Measurements from ENCODE around the gene SLC25A19.
"Not testable (repeated sequence)": the region's sequence is repeated elsewhere in the genome, so short reads cannot be mapped to it uniquely, and the experiment has no call there.

Gene SLC25A19

DNA sequence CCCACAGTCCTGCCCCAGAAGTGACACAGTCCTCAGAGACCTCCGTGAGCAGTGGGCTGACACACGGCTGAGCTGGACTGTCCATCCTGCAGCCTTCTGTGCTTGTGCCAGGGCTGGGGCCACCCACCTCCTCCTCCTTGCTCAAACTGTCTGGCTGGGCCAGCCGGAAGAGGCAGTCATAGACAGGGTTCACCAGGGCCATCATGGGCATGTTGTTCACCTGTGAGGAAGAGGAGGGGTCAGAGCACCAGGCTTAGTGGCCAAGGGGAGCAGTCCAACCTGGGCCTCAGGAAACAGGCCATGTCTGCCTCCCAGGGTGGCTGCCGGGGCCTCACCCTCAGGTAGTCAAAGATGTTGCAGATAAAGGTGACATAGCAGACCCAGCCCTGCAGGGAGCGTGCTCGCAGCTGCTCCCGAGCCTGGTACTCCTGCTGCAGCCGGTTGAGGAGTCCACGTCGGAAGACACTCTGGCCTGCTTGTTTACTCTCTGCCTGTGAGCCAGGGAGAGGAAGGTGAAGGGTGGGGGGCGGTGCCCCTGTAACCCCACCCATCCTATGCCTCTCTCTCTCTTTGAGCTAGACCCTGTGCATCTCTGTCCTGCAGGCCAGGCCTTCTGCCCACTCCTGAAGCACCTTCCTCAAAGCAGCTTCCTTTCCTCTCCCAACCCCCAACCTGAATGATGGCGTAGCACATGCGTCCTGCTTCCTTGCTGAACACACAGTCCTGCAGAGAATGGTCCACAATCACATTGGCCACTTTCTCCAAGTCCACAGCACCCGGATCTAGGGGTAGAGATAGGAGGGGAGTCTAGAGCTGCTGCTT, 21.6 kb downstream of the SLC25A19 start:
- DNase-seq (ENCODE audit: low read depth in 3 of 3), result no peak

DNA sequence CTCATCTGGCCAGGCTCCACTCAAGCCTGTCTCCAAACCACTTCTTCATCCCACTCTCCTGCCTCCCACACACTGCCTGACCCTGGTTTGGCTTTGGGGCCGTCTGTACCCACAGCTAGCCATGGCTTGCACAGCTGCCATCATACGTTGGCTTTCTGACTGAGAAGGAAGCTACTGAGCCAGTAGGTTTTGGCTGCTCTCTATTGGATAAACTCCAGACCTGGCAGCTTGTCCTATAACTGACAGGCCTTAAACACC, 22.2 kb downstream of the SLC25A19 start:
- no peak for DNase-seq (ENCODE audit: low read depth in 3 of 3)

DNA sequence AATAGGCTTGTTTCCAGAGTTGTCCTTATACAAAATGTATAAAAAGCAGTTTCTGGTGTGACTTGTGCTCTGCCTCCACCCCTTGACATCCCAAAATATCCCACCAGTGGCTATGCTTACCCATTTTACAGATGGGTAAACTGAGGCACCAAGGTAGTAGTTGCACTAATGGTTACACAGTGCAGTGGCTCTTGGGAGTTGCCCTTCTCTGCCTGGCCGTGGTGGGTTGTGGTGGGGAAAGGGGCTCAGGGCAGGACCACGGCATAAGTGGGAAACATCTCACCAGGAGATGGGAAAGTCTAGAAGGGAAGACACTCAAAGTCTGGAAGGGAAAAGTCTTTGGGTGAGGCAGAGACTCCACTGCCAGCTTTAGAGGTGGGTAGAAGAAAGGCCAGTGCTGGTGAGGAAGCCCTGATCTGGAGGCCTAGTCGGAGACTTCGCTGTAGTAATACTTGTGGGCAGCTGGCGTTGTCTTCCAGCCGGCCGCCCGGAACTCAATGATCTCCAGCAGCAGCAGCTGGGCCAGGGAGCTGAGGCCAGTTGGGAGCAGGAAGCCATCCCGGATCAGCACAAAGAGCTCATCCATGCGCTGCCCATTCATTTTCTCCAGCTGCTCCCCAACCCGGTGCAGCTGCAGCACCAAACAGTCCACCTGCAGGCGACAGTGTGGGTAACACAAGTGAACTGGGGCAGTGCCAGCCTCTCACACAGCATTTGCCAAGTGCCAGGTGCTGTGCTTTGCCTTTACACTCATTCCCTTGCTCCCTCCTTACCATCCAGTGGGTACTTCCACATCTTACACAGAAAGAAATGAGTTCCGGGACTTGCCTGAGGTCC, 22.7 kb downstream of the SLC25A19 start:
- DNase-seq (ENCODE audit: low read depth in 3 of 3), result no peak

DNA sequence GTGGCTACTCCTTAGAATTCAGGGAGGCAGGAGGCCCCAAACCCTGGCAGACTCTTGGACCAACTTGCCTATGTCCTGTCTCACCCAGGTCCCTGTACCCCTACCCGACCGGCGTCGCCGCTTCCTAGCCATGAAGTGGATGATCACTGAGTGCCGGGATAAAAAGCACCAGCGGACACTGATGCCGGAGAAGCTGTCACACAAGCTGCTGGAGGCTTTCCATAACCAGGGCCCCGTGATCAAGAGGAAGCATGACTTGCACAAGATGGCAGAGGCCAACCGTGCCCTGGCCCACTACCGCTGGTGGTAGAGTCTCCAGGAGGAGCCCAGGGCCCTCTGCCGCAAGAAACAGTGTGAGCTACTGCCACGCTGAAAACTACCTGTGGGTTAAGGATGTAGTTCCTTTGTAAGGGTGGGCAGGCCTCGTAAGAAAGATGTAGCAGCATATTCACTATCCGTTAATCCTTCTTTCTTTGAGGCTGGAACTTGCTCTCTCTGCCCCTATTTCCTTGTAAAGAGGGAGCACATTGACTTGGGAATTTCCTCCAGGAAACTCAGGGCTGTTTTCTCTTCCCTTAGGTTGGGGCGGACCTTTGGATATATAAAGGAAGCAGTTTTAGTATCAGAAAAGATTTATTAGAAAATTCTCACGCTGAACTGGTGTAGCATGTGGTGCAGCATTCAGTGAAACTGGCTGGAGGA, 23.5 kb downstream of the SLC25A19 start:
- DNase-seq (ENCODE audit: low read depth in 3 of 3), result no peak

DNA sequence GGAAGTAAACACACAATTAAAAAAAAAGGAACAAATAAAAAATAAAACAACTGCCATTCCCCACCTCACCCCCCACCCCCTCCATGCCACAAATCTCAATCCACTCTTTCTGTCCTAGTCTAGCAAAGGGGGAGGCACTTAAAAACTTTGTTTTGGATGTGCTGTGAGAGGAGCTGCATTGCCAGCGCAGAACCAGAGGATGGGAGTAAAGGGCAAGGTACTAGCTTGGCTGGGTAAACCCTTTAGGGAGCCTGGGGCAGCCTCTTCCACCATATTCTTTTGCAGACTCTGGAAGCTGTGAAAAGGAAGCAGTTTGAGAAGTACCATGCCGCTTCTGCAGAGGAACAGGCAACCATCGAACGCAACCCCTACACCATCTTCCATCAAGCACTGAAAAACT, 26.2 kb downstream of the SLC25A19 start:
- DNase-seq (ENCODE audit: low read depth in 3 of 3), result no peak

DNA sequence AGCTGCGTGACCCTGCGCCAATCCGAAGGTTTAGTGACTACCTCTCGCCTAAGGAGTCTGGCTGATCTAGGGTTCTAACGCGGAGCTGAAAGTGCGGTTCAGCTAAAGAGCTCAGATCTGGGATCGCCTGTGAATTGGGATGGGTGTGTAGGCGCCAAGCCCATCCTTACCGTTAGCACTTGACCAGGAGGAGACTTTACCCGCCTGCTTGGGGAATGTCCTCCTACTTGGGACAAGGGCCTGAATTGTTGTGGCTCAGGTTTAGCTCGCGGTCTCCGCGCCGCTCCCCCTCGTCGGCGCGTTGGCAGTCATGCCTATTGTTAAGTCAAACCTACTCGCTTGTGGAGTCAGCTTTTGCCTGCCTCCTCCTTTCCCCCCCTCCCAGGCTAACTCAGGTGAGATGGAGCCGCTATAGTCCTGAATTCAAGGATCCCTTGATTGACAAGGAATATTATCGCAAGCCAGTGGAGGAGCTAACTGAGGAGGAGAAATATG, 27.1 kb downstream of the SLC25A19 start:
- no peak for DNase-seq (ENCODE audit: low read depth in 3 of 3)

DNA sequence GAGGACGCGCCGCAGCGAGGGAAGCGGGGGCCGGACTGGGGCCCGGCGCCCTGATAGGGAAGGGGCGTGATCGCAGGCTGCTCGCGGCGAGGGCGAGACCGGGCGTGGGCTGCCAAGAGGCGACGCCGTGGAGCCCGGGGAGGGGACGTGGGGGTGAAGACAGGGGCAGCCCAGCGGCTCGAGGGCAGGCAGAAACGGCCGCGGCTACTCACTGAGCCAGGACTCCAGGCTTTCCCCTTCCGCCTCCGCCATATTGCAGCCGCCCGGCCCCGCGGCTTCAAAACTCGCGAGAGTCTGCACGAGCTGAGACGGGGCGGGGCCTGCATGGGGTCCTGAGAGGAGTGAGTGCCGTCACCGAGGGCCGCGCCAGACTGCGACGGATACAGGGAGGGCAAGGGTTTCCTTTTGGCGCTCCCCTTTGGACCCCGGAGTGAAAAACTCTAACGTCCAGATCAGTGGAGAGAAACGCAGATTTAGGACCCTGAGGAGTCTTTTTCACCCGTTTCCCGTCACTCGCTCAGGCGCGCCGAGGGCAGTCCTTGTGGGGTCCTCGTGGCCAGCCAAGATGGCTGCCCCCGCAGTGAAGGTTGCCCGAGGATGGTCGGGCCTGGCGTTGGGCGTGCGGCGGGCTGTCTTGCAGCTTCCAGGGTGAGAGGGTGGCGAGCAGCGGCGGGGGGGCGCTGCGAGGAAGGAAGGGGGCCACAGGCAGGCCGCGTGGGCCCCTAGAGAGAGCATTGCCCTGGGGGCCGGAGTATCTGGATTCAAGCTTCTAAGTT, 27.7 kb downstream of the SLC25A19 start, which contains the start of the genes GGA3 and MRPS7:
Gene GGA3, minus strand, starts transcription at position 271 of the 776 bp plus-strand sequence. Its CDS starts 19 bp downstream, at position 252.
Gene MRPS7, plus strand, starts transcription at position 544 of the 776 bp plus-strand sequence. Its CDS starts 22 bp downstream, at position 566.
- peak; percentile 93 to 96 (median 94) for DNase-seq (ENCODE audit: low read depth in 3 of 3)

DNA sequence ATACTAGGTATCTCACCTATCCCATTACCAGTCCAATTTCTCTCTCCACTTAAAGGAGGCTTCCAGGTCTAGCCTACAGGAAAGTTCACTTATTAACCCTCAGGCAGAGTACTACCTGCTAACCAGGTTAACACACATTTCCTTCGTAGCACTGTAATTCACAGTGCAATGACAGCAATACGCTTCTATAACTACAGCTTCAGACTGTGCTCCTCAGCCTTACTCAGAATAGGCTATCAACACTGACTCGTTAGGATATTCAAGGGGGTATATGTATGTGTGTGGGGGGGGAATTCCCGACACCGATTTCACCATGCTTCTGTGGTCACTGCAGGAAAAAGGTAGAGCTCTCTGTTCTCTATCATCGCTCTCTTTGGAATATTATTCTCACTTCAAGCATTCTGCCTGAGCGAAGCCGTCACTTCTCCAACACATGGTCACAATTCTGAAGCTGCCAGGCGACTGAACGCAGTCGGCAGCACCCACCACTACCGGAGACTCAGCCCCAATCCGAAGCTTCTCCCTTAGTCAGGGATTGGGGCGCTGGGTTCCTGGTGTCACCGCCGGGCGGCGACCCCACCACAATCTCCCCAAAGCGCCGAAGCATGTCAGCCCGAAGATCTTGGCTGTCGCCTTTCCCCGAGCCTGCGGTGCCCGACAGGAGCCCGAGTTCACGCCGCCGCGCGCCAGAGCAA, 28.4 kb downstream of the SLC25A19 start:
- peak; percentile 37 to 48 (median 44) for DNase-seq (ENCODE audit: low read depth in 3 of 3)

DNA sequence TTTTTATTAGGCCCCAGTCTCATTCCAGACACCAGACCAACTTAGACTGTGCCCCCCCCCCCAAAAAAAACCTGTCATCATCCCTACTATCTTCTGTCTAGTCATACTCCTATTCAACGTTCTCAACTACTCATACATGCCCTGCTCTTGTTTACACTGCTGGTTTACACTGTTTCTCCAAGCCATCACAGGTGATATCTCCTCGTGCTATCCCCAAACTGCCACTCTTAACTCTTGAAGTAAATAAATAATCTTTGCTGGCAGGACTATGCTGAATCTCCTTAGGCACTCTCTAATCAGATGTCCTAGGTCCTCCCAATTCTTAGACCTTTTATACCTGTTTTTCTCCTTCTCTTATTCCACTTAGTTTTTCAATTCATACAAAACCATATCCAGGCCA, 32.0 kb downstream of the SLC25A19 start:
- DNase-seq (ENCODE audit: low read depth in 3 of 3), result not testable (repeated sequence)

DNA sequence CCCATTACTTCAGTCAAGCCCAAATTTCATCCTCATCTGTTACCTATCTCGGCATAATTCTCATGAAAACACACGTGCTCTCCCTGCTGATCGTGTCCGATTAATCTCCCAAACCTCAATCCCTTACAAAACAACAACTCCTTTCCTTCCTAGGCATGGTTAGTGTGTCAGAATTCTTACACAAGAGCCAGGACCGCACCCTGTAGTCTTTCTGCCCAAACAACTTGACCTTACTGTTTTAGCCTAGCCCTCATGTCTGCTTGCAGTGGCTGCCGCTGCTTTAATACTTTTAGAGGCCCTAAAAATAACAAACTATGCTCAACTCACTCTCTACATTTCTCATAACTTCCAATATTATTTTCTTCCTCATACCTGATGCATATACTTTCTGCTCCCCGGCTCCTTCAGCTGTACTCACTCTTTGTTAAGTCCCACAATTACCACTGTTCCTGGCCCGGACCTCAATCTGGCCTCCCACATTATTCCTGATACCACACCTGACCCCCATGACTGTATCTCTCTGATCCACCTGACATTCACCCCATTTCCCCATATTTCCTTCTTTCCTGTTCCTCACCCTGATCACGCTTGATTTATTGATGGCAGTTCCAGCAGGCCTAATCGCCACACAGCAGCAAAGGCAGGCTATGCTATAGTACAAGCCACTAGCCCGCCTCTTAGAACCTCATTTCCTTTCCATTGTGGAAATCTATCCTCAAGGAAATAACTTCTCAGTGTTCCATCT, 33.1 kb downstream of the SLC25A19 start:
- not testable (repeated sequence) for DNase-seq (ENCODE audit: low read depth in 3 of 3)

DNA sequence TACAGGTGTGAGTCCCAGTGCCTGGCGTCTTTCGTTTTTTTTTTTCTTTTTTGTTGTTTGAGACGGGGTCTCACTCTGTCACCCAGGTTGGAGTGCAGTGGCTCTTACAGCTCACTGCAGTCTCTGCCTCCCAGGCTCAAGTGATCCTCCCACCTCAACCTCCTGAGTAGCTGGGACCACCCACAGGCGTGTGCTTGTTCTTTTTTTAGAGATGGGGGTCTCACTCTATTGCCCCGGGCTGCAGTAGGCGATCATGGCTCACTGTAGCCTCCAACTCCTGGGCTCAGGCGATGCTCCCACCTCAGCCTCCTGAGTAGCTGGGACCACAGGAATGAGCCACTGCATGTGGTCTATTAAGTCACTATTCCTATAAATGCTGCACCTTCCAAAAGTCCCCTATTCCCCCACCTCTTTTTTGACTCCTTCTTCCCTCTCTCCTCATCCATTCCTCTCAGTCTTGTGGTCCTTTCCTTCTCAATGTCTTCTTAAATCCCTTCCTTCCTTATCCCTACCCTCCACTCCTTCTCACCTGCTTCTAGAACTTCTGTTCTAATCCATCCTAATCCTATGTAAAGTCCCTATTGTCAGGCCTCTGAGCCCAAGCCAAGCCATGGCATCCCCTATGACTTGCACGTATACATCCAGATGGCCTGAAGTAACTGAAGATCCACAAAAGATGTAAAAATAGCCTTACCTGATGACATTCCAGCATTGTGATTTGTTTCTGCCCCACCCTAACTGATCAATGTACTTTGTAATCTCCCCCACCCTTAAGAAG, 37.0 kb downstream of the SLC25A19 start:
- no peak for DNase-seq (ENCODE audit: low read depth in 3 of 3)

DNA sequence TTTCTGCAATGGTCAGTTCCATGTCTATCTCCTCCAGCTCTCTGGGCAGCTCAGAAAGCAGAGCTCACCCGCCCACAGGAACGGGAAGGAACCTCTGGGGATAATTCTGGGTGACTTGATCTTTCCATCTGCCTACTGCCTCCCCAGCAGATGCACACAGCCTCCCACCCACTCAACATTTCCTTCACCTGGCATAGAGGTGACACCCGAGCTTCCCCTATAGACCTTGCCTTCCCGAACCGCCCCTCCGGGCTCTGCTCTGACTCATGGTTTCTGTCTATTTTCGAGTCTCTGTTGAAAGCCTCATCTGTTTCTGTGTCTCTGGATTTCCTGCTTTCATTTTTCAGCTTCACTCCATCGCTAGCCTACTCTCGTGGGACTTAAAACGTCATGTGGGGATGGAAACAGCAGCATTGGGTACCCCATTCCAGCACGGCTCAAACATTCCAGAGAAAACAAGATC, 39.2 kb downstream of the SLC25A19 start:
- peak; percentile 51 to 86 (median 76) for DNase-seq (ENCODE audit: low read depth in 3 of 3)

DNA sequence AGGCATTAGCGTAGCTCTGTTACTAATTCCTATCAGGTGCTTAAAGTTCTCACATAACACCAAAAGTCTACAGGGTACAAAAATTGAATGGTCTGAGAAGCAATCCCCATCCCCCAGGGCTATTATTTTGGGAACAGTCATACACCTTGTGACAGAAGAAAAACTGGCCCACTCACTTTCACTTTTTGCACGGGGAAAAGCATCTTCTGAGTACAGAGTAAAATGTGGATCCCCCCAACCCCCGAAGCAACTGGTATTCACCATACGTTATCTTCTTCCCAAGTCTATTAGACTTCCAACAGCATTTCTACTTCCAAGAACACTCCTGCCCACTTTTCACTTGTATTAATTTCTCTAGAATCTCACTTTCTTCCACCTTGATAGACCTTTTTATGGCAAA, 39.7 kb downstream of the SLC25A19 start:
- no peak for DNase-seq (ENCODE audit: low read depth in 3 of 3)

DNA sequence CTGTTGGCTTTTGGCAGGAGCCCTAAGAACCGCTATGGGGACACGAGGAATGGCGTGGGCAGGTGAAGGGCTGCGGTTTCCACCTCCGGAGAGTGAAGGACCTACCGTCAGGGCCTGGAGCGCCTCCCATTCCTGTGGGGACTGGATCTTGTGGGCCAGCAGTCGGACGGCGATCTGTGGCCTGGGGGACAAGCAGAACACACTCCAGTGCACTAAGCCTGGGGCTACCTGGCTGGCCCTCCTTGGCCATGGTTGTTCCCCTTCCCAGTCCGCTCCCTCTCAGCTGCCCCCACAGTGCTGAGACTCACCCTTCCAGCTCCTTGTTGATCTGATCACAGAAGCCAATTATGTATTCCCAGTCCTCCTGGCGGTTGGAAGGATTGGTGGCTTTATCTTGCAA, 42.8 kb downstream of the SLC25A19 start:
- DNase-seq (ENCODE audit: low read depth in 3 of 3), result no peak

DNA sequence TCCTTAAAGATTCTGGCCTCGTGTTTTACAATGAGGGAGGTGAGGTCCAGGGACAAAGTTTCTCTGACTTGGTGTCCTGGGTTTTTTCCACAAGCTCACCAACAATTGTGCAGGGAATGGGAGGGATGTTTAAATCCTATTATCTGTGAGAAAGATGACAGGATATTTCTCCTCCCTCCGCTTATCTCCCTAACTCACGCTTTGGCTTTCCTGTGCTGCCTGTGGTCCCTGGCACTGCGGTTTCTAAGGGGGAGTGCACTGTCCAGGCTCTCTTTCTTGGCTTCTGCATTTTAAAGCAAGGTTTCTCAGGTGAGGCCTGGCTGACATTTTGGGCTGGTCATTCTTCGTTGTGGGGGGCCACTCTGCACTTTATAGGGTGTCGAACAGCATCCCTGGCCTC, 44.2 kb downstream of the SLC25A19 start:
- DNase-seq (ENCODE audit: low read depth in 3 of 3), result no peak

DNA sequence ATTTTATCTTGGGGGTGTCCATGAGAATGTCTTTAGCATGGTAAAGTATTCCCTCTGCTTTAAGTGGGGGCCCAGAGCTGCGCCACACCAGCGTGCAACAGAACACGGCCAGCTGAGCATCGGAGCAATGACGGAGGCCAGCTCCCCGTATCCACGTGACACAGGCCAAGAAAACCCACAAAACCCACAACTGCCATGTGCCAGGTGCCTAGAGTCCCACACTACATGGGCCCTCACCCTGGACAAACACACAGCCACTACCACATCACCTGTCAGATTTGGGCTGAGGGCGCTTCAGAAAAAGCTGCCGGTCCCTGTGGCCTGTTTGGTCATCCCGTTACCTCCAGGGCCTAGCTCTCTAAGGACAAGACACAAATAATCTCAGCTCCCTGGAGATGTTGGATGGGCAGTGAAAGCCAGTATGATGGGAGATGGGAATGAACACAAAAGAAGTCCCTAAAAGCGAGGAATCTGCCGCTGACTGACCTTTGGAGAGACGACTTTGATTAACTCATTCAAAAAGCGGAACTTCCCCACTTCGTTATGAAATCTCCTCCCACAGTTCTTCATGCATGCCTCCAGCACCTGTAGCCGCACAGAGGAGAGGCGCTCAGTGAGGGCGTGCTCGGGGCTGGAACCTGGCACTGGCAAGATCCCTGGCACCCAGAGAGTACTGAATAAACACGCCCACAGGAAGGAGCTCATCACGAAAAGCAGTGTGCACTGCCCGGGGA, 44.9 kb downstream of the SLC25A19 start:
- no peak for DNase-seq (ENCODE audit: low read depth in 3 of 3)

DNA sequence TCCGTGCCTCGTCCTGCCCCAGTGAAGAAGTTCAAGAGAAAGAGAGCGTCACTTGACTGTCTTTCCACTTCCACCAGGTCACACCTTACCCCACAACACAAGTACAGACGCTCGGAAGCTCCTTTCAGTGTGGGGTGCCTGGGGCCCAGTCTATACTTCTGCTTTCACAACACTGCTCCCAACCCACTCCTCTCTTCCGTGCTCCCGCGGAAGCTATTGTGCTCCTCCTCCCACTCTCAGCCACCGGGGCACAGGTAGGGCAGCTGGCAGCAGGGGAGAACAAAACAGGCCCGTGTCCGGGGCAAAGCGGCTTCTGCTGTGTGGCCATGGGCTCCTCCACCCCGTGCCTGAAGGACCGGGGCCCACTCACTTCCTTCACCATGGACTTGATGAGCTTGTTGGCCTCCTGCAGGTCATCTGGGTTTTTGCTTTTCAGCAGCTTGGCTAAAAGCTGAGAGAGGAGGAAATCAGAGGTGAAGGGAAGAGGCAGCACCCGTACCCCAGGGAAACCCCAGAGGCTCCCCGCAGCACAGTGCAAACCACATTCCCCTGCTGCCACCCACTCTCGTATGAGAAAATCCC, 46.7 kb downstream of the SLC25A19 start:
- no peak for DNase-seq (ENCODE audit: low read depth in 3 of 3)

DNA sequence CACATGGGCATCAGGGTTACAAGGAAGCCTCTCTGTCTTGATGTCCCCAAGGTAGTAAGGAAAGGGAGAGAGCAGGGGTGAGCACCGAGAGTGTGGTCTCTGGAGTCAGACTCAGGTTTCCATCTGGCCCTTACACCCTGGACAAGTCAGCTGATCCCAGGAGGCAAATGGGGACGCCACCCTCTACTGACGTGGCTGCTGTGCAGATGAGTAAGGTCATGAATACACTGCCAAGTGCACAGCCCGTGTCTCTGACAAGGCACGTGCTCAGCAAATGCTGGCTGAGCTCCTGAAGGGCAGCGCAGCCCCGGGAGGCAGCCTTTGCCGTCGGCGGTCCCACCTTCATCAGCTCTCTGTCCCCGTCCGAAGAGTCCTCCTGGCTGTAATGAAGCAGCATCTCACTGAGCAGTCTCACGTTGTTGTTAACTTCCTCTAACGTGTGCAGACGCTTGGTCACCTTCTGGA, 47.2 kb downstream of the SLC25A19 start:
- no peak for DNase-seq (ENCODE audit: low read depth in 3 of 3)

All from stimulated activated CD4-positive, alpha-beta T cell treated with anti-CD3 and anti-CD28 coated beads, TNF-alpha, amount 100 ng/mL, for 4 hours (primary cell).